H1 (cell line): Measurements from ENCODE around the gene SPACA4. TPM values are rescaled to one million over a fixed set of nuclear protein-coding genes. Genes with fewer than 3 reads are reported as not detected.

Source experiments
- CEBPB ChIP-seq: IDR thresholded peaks from 2 replicates; pipeline ENCODE4 v1.6.1; 2012; ENCODE audit warnings: low read depth, low read length
- EGR1 ChIP-seq: IDR thresholded peaks from 2 replicates; pipeline ENCODE4 v1.6.1; 2011; ENCODE audit warnings: low read depth, low read length, borderline replicate concordance
- EP300 ChIP-seq, 2 experiments: IDR thresholded peaks; 1 replicate in 1 of 2; 2 replicates in 1 of 2; pipeline ENCODE4 v1.6.1; 2011 to 2012; ENCODE audit warnings: low read depth in 2 of 2, low read length in 2 of 2, mild to moderate bottlenecking in 2 of 2, borderline replicate concordance in 1 of 2, inconsistent platforms in 1 of 2, moderate library complexity in 1 of 2
- JUND ChIP-seq: IDR thresholded peaks from 2 replicates; pipeline ENCODE4 v1.6.1; 2011; ENCODE audit warnings: mild to moderate bottlenecking, improper control_type of control experiment, low read length
- KDM4A ChIP-seq: IDR thresholded peaks from one replicate; pipeline ENCODE4 v1.7.1; 2012; ENCODE audit warnings: low read depth, mild to moderate bottlenecking, moderate library complexity, low read length, inconsistent platforms; ENCODE audit not compliant: severe bottlenecking
- MAFK ChIP-seq: IDR thresholded peaks from 2 replicates; pipeline ENCODE4 v1.6.1; 2012; ENCODE audit warnings: low read depth, mild to moderate bottlenecking, improper control_type of control experiment, low read length
- RXRA ChIP-seq: IDR thresholded peaks from 2 replicates; pipeline ENCODE4 v1.6.1; 2011; ENCODE audit warnings: low read depth, mild to moderate bottlenecking, low read length, moderate library complexity; ENCODE audit not compliant: insufficient read depth
- SP2 ChIP-seq: IDR thresholded peaks from 2 replicates; pipeline ENCODE4 v1.6.1; 2012; ENCODE audit warnings: mild to moderate bottlenecking, low read length, inconsistent platforms
- SP4 ChIP-seq: IDR thresholded peaks from 2 replicates; pipeline ENCODE4 v1.6.1; 2012; ENCODE audit warnings: low read length, inconsistent platforms
- SRF ChIP-seq: IDR thresholded peaks from 2 replicates; pipeline ENCODE4 v1.6.1; 2011; ENCODE audit warnings: mild to moderate bottlenecking, low read depth, low read length, moderate library complexity
- TCF12 ChIP-seq: IDR thresholded peaks from 2 replicates; pipeline ENCODE4 v1.6.1; 2011; ENCODE audit warnings: low read depth, mild to moderate bottlenecking, low read length
- YY1 ChIP-seq: IDR thresholded peaks from 2 replicates; pipeline ENCODE4 v1.6.1; 2011; ENCODE audit warnings: low read depth, mild to moderate bottlenecking, low read length
- polyA plus RNA-seq, 7 experiments: library from polyadenylated mRNA; depleted of rRNA in 3 of 7; stranded (reverse) in 5 of 7; unstranded in 2 of 7; fragments of >200 nt in 5 of 7; fragments of 200-250 nt in 2 of 7; gene quantifications; 1 replicate in 5 of 7; 2 replicates in 1 of 7; 4 replicates in 1 of 7; pipeline versions ENCODE4 v1.2.1 to v1.2.3, GENCODE V29; 2011 to 2013; ENCODE audit warnings: missing spikeins in 2 of 7, mixed read lengths in 2 of 7
- total RNA-seq: library from RNA; stranded (reverse); fragmentation: NEBNext Ultra II Directional; extraction: Animal tissue kit (Norgen Biotek cat#: 25700); gene quantifications from 2 replicates; pipeline ENCODE4 v1.2.1, GENCODE V29; 2021
- TF ChIP-seq, protein P1 (sequence below): IDR thresholded peaks from 2 replicates; pipeline ENCODE4 v1.6.1; 2012; ENCODE audit warnings: inconsistent platforms
- TF ChIP-seq, protein P2 (sequence below): IDR thresholded peaks from 2 replicates; pipeline ENCODE4 v1.6.1; 2011; ENCODE audit warnings: low read depth, mild to moderate bottlenecking, low read length; ENCODE audit not compliant: insufficient read depth
- TF ChIP-seq, protein P3 (sequence below), 3 experiments: IDR thresholded peaks; 1 replicate in 2 of 3; 2 replicates in 1 of 3; pipeline versions ENCODE4 v1.5.1 to v1.6.1; 2011; ENCODE audit warnings: low read length in 3 of 3, mild to moderate bottlenecking in 3 of 3, inconsistent platforms in 2 of 3, low read depth in 1 of 3, moderate library complexity in 1 of 3; ENCODE audit not compliant: insufficient read depth in 1 of 3; ENCODE audit errors: control extremely low read depth in 1 of 3
- TF ChIP-seq, protein P4 (sequence below): IDR thresholded peaks from 2 replicates; pipeline ENCODE4 v1.6.1; 2012; ENCODE audit warnings: low read length, inconsistent platforms
- TF ChIP-seq, protein P5 (sequence below): IDR thresholded peaks from 2 replicates; pipeline ENCODE4 v1.6.1; 2012; ENCODE audit warnings: inconsistent platforms

SPACA4 gene
- total and polyA plus RNA-seq, 2 of the 8 experiments (the other 6 are each of a cell fraction or from before 2014, with no cell fraction given): not detected

DNA sequence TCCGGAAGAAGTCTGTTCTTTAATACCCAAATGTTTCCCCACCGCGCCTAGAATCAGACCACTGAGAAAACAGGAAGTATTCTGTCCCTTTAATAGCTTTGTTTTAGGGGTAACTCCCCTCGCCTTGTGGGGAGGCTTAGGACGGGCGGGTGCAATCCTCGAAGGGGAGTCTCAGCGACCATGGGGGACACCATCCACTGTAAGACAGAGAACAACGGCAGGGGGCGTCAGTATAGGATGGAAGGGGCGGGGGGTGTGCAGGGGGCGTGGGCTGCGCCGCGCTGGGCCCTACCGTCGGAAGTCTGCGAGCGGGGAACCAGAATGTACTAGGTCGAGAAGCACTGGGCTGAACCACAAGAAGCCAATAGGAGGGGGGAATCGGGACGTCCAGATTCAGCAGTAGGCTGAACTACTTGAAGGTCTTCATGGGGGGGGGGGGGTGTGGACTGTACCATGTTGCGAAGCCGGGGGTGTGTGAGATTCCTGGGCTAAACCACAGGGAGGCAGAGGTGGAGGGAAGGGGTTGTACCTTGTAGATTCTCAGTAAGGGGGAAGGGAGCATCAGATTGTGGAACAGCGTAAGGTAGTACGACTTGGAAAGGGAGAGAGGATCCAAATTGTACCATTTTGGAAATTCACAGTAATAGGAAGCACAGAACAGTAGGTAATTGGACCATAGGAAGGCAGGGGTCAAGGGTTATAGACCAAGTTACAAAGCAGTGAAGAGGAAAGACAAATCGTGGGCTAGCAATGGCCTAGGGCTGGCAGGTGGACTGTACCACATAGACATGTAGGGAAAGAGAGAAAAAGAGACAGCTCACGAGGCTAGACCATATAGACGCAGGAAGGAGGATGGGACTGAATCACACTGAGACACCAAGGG is 31.6 kb downstream of the SPACA4 start (continued):
- TF ChIP-seq EP300 (IDR thresholded peaks at IDR 0.05; ENCODE audit: borderline replicate concordance in 1 of 2, low read depth in 2 of 2, low read length in 2 of 2) (peak in 1 of 2 experiments; percentile 100; a peak in 2 of 3 replicates), JUND (peak; percentile 94), SP4 (peak; percentile 14; the same call in 1 of the 2 replicates), RXRA (no peak), CEBPB (no peak), SP2 (no peak), SRF (no peak), TCF12 (no peak), YY1 (no peak), KDM4A (no peak), EGR1 (peak; percentile 45; the same call in 1 of the 2 replicates), MAFK (no peak)
- TF ChIP-seq, protein P1, sequence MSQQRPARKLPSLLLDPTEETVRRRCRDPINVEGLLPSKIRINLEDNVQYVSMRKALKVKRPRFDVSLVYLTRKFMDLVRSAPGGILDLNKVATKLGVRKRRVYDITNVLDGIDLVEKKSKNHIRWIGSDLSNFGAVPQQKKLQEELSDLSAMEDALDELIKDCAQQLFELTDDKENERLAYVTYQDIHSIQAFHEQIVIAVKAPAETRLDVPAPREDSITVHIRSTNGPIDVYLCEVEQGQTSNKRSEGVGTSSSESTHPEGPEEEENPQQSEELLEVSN: no peak
- TF ChIP-seq, protein P2, sequence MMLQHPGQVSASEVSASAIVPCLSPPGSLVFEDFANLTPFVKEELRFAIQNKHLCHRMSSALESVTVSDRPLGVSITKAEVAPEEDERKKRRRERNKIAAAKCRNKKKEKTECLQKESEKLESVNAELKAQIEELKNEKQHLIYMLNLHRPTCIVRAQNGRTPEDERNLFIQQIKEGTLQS: no peak
- TF ChIP-seq, protein P3, sequence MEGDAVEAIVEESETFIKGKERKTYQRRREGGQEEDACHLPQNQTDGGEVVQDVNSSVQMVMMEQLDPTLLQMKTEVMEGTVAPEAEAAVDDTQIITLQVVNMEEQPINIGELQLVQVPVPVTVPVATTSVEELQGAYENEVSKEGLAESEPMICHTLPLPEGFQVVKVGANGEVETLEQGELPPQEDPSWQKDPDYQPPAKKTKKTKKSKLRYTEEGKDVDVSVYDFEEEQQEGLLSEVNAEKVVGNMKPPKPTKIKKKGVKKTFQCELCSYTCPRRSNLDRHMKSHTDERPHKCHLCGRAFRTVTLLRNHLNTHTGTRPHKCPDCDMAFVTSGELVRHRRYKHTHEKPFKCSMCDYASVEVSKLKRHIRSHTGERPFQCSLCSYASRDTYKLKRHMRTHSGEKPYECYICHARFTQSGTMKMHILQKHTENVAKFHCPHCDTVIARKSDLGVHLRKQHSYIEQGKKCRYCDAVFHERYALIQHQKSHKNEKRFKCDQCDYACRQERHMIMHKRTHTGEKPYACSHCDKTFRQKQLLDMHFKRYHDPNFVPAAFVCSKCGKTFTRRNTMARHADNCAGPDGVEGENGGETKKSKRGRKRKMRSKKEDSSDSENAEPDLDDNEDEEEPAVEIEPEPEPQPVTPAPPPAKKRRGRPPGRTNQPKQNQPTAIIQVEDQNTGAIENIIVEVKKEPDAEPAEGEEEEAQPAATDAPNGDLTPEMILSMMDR (IDR thresholded peaks at IDR 0.05; ENCODE audit: control extremely low read depth in 1 of 3, insufficient read depth in 1 of 3, low read depth in 1 of 3, low read length in 3 of 3): no peak; a peak in 1 of 4 replicates
- TF ChIP-seq, protein P4, sequence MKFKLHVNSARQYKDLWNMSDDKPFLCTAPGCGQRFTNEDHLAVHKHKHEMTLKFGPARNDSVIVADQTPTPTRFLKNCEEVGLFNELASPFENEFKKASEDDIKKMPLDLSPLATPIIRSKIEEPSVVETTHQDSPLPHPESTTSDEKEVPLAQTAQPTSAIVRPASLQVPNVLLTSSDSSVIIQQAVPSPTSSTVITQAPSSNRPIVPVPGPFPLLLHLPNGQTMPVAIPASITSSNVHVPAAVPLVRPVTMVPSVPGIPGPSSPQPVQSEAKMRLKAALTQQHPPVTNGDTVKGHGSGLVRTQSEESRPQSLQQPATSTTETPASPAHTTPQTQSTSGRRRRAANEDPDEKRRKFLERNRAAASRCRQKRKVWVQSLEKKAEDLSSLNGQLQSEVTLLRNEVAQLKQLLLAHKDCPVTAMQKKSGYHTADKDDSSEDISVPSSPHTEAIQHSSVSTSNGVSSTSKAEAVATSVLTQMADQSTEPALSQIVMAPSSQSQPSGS: no peak; the same call in 1 of the 2 replicates
- TF ChIP-seq, protein P5, sequence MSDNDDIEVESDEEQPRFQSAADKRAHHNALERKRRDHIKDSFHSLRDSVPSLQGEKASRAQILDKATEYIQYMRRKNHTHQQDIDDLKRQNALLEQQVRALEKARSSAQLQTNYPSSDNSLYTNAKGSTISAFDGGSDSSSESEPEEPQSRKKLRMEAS: peak; percentile 54; the same call in 1 of the 2 replicates
